ENCODE data around the gene EPB41L4B. TPM values are rescaled to one million over a fixed set of nuclear protein-coding genes. Genes with fewer than 3 reads are reported as not detected.
A peak's percentile ranks its signal among the peaks of the same experiment; 100 is the strongest.

Gene EPB41L4B
- total RNA-seq, 2 donors from 2014 or later, result 41.9 to 122 TPM

GRCh38 chr9:109167716-109168115 is 153.1 kb downstream of the EPB41L4B start:
- no peaks in the 10 kb centered on the region for H3K27me3 ChIP-seq
- H3K4me1 ChIP-seq, result peaks cover 4% of the 10 kb centered on the region
- TF ChIP-seq CTCF (IDR thresholded peaks at IDR 0.05) (no peak), POLR2A (IDR thresholded peaks at IDR 0.05) (no peak)
- H3K9me3 ChIP-seq, result no peaks in the 10 kb centered on the region
- DNase-seq (no peak), ATAC-seq (no peak)
- H3K4me3 ChIP-seq, result no peak overlapping the region
- WGBS, 2 donors, result 95 to 98% methylated on average over 5 of the region's 5 CpGs
- no peaks in the 10 kb centered on the region for H3K36me3 ChIP-seq (replicated peaks in 1 of 2; ENCODE audit: insufficient read depth in 1 of 2, low read depth in 2 of 2)
- no peak overlapping the region for H3K27ac ChIP-seq
- intact Hi-C loops (cut with DNase I), result no loop called here

GRCh38 chr9:109166771-109167601 is 153.9 kb downstream of the EPB41L4B start, which contains the start of gene FRRS1L:
TSS of gene FRRS1L (minus strand) at chr9:109167249. CDS start at chr9:109167138, 111 bp downstream.
- intact Hi-C loops (cut with DNase I), result no loop called here
- H3K4me1 ChIP-seq, result peaks cover 4% of the 10 kb centered on the region
- H3K27me3 ChIP-seq, result no peaks in the 10 kb centered on the region
- DNase-seq, result peak in 1 of 4 donors; percentile 11
- TF ChIP-seq CTCF (IDR thresholded peaks at IDR 0.05) (no peak), POLR2A (IDR thresholded peaks at IDR 0.05) (no peak)
- no peak within 1 kb of the TSS for H3K4me3 ChIP-seq
- no peaks in the 10 kb centered on the region for H3K9me3 ChIP-seq
- ATAC-seq, result no peak
- H3K27ac ChIP-seq, result no peak within 1 kb of the TSS
- 8 to 16% methylated on average over 45 to 67 of the region's 86 CpGs for WGBS, 2 donors
- no peaks in the 10 kb centered on the region for H3K36me3 ChIP-seq (replicated peaks in 1 of 2; ENCODE audit: insufficient read depth in 1 of 2, low read depth in 2 of 2)

- Histone ChIP-seq H3K36me3 (replicated peaks in 1 of 2; ENCODE audit: insufficient read depth in 1 of 2, low read depth in 2 of 2) (no peaks in the 10 kb centered on the region), H3K9me3 (no peaks in the 10 kb centered on the region), H3K4me3 (no peak overlapping the region), H3K27ac (no peak overlapping the region), H3K4me1 (peaks cover 4% of the 10 kb centered on the region), H3K27me3 (no peaks in the 10 kb centered on the region)
- ATAC-seq (no peak), DNase-seq (no peak)
- intact Hi-C loops (cut with DNase I), result no loop called here
- TF ChIP-seq CTCF (IDR thresholded peaks at IDR 0.05) (no peak), POLR2A (IDR thresholded peaks at IDR 0.05) (no peak)
- WGBS, 2 donors, result 91 to 93% methylated on average over 13 to 16 of the region's 16 CpGs
These were observed 154.6 kb downstream of the EPB41L4B start for GRCh38 chr9:109166171-109166770.

- Histone ChIP-seq H3K4me3 (no peak overlapping the region), H3K27ac (no peak overlapping the region), H3K36me3 (replicated peaks in 1 of 2; ENCODE audit: insufficient read depth in 1 of 2, low read depth in 2 of 2) (no peaks in the 10 kb centered on the region), H3K9me3 (no peaks in the 10 kb centered on the region), H3K27me3 (no peaks in the 10 kb centered on the region), H3K4me1 (peaks cover 4% of the 10 kb centered on the region)
- no peak for TF ChIP-seq POLR2A (IDR thresholded peaks at IDR 0.05)
- no peak for TF ChIP-seq CTCF (IDR thresholded peaks at IDR 0.05)
- intact Hi-C loops (cut with DNase I), result no loop called here
- ATAC-seq, result no peak
- DNase-seq, result no peak
- 76 to 91% methylated on average over 5 of the region's 5 CpGs for WGBS, 2 donors
These were observed 156.8 kb downstream of the EPB41L4B start for GRCh38 chr9:109164042-109164441.

Data from body of pancreas (tissue), 4 donors.